ENCODE data around the gene KCTD16.

The KCTD16 gene

GRCh38 chr5:144210655-144211054 lies 40.0 kb downstream of the KCTD16 start:
- DNase-seq: no peak

GRCh38 chr5:144219869-144220268 lies 49.2 kb downstream of the KCTD16 start:
- DNase-seq: no peak

GRCh38 chr5:144227363-144227999 lies 56.8 kb downstream of the KCTD16 start:
- DNase-seq: no peak

GRCh38 chr5:144230806-144231205 lies 60.1 kb downstream of the KCTD16 start:
- DNase-seq: no peak

GRCh38 chr5:144232285-144232684 lies 61.6 kb downstream of the KCTD16 start:
- no peak for DNase-seq

GRCh38 chr5:144236499-144236898 lies 65.8 kb downstream of the KCTD16 start:
- no peak for DNase-seq

- peak; percentile 17 for DNase-seq
Observed at GRCh38 chr5:144237851-144238250, 67.2 kb downstream of the KCTD16 start.

- no peak for DNase-seq
Observed at GRCh38 chr5:144247131-144247530, 76.5 kb downstream of the KCTD16 start.

GRCh38 chr5:144248015-144248414 lies 77.3 kb downstream of the KCTD16 start:
- no peak for DNase-seq

GRCh38 chr5:144249755-144250464 lies 79.2 kb downstream of the KCTD16 start:
- no peak for DNase-seq

- DNase-seq: no peak
Observed at GRCh38 chr5:144254552-144254951, 83.9 kb downstream of the KCTD16 start.

- DNase-seq: no peak
Observed at GRCh38 chr5:144260121-144260520, 89.4 kb downstream of the KCTD16 start.

GRCh38 chr5:144265643-144266247 lies 95.1 kb downstream of the KCTD16 start:
- no peak for DNase-seq

GRCh38 chr5:144267961-144268513 lies 97.4 kb downstream of the KCTD16 start:
- no peak for DNase-seq

- no peak for DNase-seq
Observed at GRCh38 chr5:144273232-144274027, 102.8 kb downstream of the KCTD16 start.

- no peak for DNase-seq
Observed at GRCh38 chr5:144275329-144275728, 104.7 kb downstream of the KCTD16 start.

GRCh38 chr5:144276034-144276822 lies 105.6 kb downstream of the KCTD16 start:
- no peak for DNase-seq

GRCh38 chr5:144281784-144282183 lies 111.1 kb downstream of the KCTD16 start:
- DNase-seq: no peak

GRCh38 chr5:144284036-144284435 lies 113.4 kb downstream of the KCTD16 start:
- DNase-seq: no peak

GRCh38 chr5:144284931-144285502 lies 114.3 kb downstream of the KCTD16 start:
- no peak for DNase-seq

GRCh38 chr5:144289277-144289676 lies 118.6 kb downstream of the KCTD16 start:
- no peak for DNase-seq

GRCh38 chr5:144292029-144292428 lies 121.4 kb downstream of the KCTD16 start:
- no peak for DNase-seq
